Large intestine (tissue), 12 donors: ENCODE measurements around the gene PPARA. TPM values are rescaled to one million over a fixed set of nuclear protein-coding genes. Genes with fewer than 3 reads are reported as not detected.

ENCODE experiments used
- DNase-seq, 2 donors: peaks; one replicate each; pipeline versions ENCODE4 v3.0.0 to v3.0.0-alpha.2; 2013
- H3K27ac ChIP-seq: one replicate; pipeline ENCODE4 v1.5.1; 2013; ENCODE audit warnings: low read length
- H3K27me3 ChIP-seq: 2 replicates; pipeline ENCODE4 v1.6.1; 2013; ENCODE audit warnings: low read length; ENCODE audit not compliant: control insufficient read depth, insufficient read depth
- H3K36me3 ChIP-seq: 2 replicates; pipeline ENCODE4 v1.6.1; 2013; ENCODE audit warnings: low read length; ENCODE audit not compliant: control insufficient read depth, insufficient read depth
- H3K4me1 ChIP-seq: one replicate; pipeline ENCODE4 v1.6.1; 2013; ENCODE audit warnings: low read length; ENCODE audit not compliant: control insufficient read depth, insufficient read depth
- H3K4me3 ChIP-seq: one replicate; pipeline ENCODE4 v1.5.1; 2013; ENCODE audit warnings: low read length
- H3K9me3 ChIP-seq: one replicate; pipeline ENCODE4 v1.6.1; 2013; ENCODE audit warnings: mild to moderate bottlenecking, low read depth, low read length, moderate library complexity; ENCODE audit not compliant: control insufficient read depth
- WGBS: methylation state at CpG from one replicate; pipeline ENCODE4 v1.1.5; 2013; ENCODE audit warnings: low lambda C conversion rate; ENCODE audit not compliant: insufficient coverage; 5-methylcytosine and 5-hydroxymethylcytosine counted together
- long read RNA-seq, 11 donors: transcript quantifications; one replicate each; lab custom pipeline, GENCODE V29; 2026
- polyA plus RNA-seq: library from polyadenylated mRNA; unstranded; fragments of 120-200 nt; gene quantifications from one replicate; pipeline ENCODE4 v1.2.1, GENCODE V29; 2013

Gene PPARA
- 46.6 TPM for polyA plus RNA-seq
- long read RNA-seq, donor 1 = 0 reads
- long read RNA-seq, donor 2, full-length matches to known transcripts = 2 of 26 reads
- long read RNA-seq, donor 2, partial matches to known transcripts = 16 of 26 reads
- long read RNA-seq, donor 2, other reads (novel, unspliced or antisense) = 8 of 26 reads
- long read RNA-seq, donor 3, partial matches to known transcripts = 6 of 7 reads
- long read RNA-seq, donor 3, other reads (novel, unspliced or antisense) = 0 of 7 reads
- long read RNA-seq, donor 4 = 0 reads
- long read RNA-seq, donor 5 = 0 reads
- long read RNA-seq, donor 6, partial matches to known transcripts = 0 of 2 reads
- long read RNA-seq, donor 6, other reads (novel, unspliced or antisense) = 0 of 2 reads
- long read RNA-seq, donor 7, full-length matches to known transcripts = 2 of 2 reads
- long read RNA-seq, donor 7, partial matches to known transcripts = 0 of 2 reads
- long read RNA-seq, donor 7, other reads (novel, unspliced or antisense) = 0 of 2 reads
- long read RNA-seq, donor 8, partial matches to known transcripts = 24 of 28 reads
- long read RNA-seq, donor 8, other reads (novel, unspliced or antisense) = 0 of 28 reads
- long read RNA-seq, donor 9, full-length matches to known transcripts = 5 of 5 reads
- long read RNA-seq, donor 9, partial matches to known transcripts = 0 of 5 reads
- long read RNA-seq, donor 9, other reads (novel, unspliced or antisense) = 0 of 5 reads
- long read RNA-seq, donor 10, full-length matches to known transcripts = 4 of 4 reads
- long read RNA-seq, donor 10, partial matches to known transcripts = 0 of 4 reads
- long read RNA-seq, donor 10, other reads (novel, unspliced or antisense) = 0 of 4 reads
- long read RNA-seq, donor 11 = 0 reads

- Histone ChIP-seq H3K27me3 (no peaks in the 10 kb centered on the region), H3K4me1 (peaks cover 34% of the 10 kb centered on the region), H3K27ac (peak within 1 kb of the TSS; percentile 97), H3K4me3 (peak within 1 kb of the TSS; percentile 98), H3K36me3 (peaks cover 19% of the 10 kb centered on the region), H3K9me3 (peaks cover 2% of the 10 kb centered on the region)
- DNase-seq = peak; percentile 84 to 92
- WGBS = no CpG with 5 or more reads among the region's 98 CpGs
Measured at GRCh38 chr22:46150034-46150654, at the start of gene PPARA. Gene PPARA, plus strand, starts transcription at chr22:46150526. Its CDS starts 47,858 bp downstream, at chr22:46198384.

- H3K4me1 ChIP-seq = peaks cover 26% of the 10 kb centered on the region
- H3K36me3 ChIP-seq = peaks cover 32% of the 10 kb centered on the region
Measured at GRCh38 chr22:46102159-46102558, 48.2 kb upstream of the PPARA start.

GRCh38 chr22:46102752-46103151 lies 47.6 kb upstream of the PPARA start:
- H3K9me3 ChIP-seq = no peaks in the 10 kb centered on the region
- no peaks in the 10 kb centered on the region for H3K27me3 ChIP-seq
- H3K27ac ChIP-seq = no peak overlapping the region
- no peak for DNase-seq
- H3K36me3 ChIP-seq = peaks cover 32% of the 10 kb centered on the region
- no peak overlapping the region for H3K4me3 ChIP-seq
- H3K4me1 ChIP-seq = peaks cover 30% of the 10 kb centered on the region
- no CpG with 5 or more reads among the region's 13 CpGs for WGBS

More at GRCh38 chr22:46102159-46102558, 48.2 kb upstream of the PPARA start:
- Histone ChIP-seq H3K4me3 (no peak overlapping the region), H3K27ac (no peak overlapping the region), H3K27me3 (no peaks in the 10 kb centered on the region), H3K9me3 (no peaks in the 10 kb centered on the region)
- no peak for DNase-seq
- no CpG with 5 or more reads among the region's 11 CpGs for WGBS

GRCh38 chr22:46103181-46103580 lies 47.1 kb upstream of the PPARA start:
- WGBS = 100% methylated on average over 2 of the region's 13 CpGs
- Histone ChIP-seq H3K27me3 (no peaks in the 10 kb centered on the region), H3K4me3 (no peak overlapping the region), H3K27ac (no peak overlapping the region), H3K4me1 (peaks cover 35% of the 10 kb centered on the region), H3K9me3 (no peaks in the 10 kb centered on the region), H3K36me3 (peaks cover 29% of the 10 kb centered on the region)
- no peak for DNase-seq

GRCh38 chr22:46103664-46104063 lies 46.7 kb upstream of the PPARA start:
- Histone ChIP-seq H3K27ac (no peak overlapping the region), H3K9me3 (no peaks in the 10 kb centered on the region), H3K27me3 (no peaks in the 10 kb centered on the region), H3K4me1 (peaks cover 39% of the 10 kb centered on the region), H3K4me3 (no peak overlapping the region), H3K36me3 (peaks cover 25% of the 10 kb centered on the region)
- WGBS = no CpG with 5 or more reads among the region's 19 CpGs
- no peak for DNase-seq

GRCh38 chr22:46104170-46104880 lies 46.0 kb upstream of the PPARA start:
- Histone ChIP-seq H3K4me3 (no peak overlapping the region), H3K36me3 (peaks cover 21% of the 10 kb centered on the region), H3K4me1 (peaks cover 46% of the 10 kb centered on the region), H3K27ac (no peak overlapping the region), H3K9me3 (no peaks in the 10 kb centered on the region), H3K27me3 (no peaks in the 10 kb centered on the region)
- WGBS = no CpG with 5 or more reads among the region's 40 CpGs
- DNase-seq = no peak

- WGBS = 100% methylated on average over 1 of the region's 17 CpGs
- H3K9me3 ChIP-seq = no peaks in the 10 kb centered on the region
- peaks cover 21% of the 10 kb centered on the region for H3K36me3 ChIP-seq
- H3K4me1 ChIP-seq = peaks cover 50% of the 10 kb centered on the region
- peak overlapping the region; percentile 78 for H3K27ac ChIP-seq
- H3K27me3 ChIP-seq = no peaks in the 10 kb centered on the region
- H3K4me3 ChIP-seq = no peak overlapping the region
- DNase-seq = no peak
Measured at GRCh38 chr22:46104881-46105493, 45.3 kb upstream of the PPARA start.

GRCh38 chr22:46105494-46106278 lies 44.6 kb upstream of the PPARA start:
- Histone ChIP-seq H3K4me3 (no peak overlapping the region), H3K9me3 (no peaks in the 10 kb centered on the region), H3K27ac (peak overlapping the region; percentile 78), H3K27me3 (no peaks in the 10 kb centered on the region), H3K4me1 (peaks cover 50% of the 10 kb centered on the region), H3K36me3 (peaks cover 20% of the 10 kb centered on the region)
- DNase-seq = peak; percentile 89 to 92
- WGBS = no CpG with 5 or more reads among the region's 25 CpGs
